SU-DHL-6 (cell line): ENCODE measurements around the gene SNPH.

ENCODE experiments used
- CTCF ChIP-seq: fragments of 200-600 bp; sonication (generic); IDR thresholded peaks from one replicate; pipeline ENCODE4 v1.5.1; 2017; ENCODE audit warnings: antibody characterized with exemption, mild to moderate bottlenecking, low read length, moderate library complexity; ENCODE audit not compliant: insufficient read depth, poor library complexity, severe bottlenecking
- EZH2phosphoT487 ChIP-seq: fragments of 200-600 bp; sonication (generic), shearing (Covaris generic); conservative IDR thresholded peaks from 2 replicates; pipeline ENCODE4 v1.6.1; 2018; ENCODE audit warnings: mild to moderate bottlenecking, antibody characterized with exemption, low read length, moderate library complexity, mixed read lengths

DNA sequence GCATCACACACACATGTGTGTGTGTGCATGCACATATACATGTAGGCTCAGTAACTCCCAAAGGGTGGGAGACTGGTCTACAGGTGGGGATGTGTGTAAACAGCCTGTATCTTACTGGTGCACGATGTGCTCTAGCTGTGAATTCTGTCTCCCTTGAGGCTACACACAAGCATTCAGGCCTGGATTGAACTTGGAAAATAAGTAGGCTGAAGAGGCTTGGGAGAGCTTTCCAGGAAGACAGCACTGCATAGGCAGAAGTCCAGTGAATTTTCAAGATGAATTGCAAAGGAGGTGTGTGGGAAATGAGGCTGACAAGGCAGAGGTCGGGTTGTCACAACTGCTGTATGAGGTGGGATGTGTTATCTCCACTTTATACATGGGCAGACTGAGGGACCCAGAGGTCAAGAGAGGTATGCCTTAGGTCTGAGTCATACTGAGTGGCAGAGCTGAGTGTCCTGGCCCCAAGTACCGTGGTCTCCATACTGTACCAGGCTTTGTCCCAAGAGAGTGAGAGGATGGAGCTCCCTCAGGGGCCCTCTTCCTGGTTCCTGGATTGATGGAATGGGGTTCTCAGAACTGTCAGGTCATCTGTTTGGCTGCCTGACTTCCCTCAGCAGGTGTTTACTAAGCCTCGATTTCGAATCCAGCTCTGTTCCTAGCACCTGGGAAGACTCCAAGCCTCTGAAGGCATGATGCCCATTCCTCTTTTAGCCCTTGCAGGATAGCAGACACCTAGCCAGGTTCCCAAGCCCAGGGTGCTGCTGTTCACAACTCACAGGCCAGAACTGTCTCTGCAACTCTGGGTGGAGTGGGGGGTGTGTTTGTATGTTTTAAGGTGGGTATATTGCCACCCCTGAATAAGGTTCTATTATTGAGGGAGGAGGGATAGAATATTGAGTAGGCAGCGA lies 14.4 kb downstream of the SNPH start:
- TF ChIP-seq CTCF (no peak), EZH2phosphoT487 (no peak)
